IMR-90 (cell line): ENCODE data around the gene OGT. TPM values are rescaled to one million over a fixed set of nuclear protein-coding genes. Genes with fewer than 3 reads are reported as not detected.

Source experiments
- ATAC-seq: fragments of 200-7000 bp; cut with Tn5 transposase; 2 replicates; pipeline ENCODE4 v1.9.1; 2020; ENCODE audit warnings: low read depth, mild to moderate bottlenecking, moderate library complexity
- BruUV-seq: library from RNA; stranded (reverse); fragments of 400-500 nt; replicated peaks from 2 replicates; lab custom pipeline; 2021; lab: Mats Ljungman, UMichigan
- CTCF ChIA-PET: fragments of 300-600 bp; formaldehyde crosslinking; extraction: SDS; loops from one replicate; lab custom pipeline; 2021; ENCODE audit warnings: antibody characterized with exemption; lab: Yijun Ruan, JAX
- POLR2A ChIA-PET: fragments of 300-600 bp; sonication (Branson Sonifier 250); formaldehyde crosslinking; loops from one replicate; lab custom pipeline; 2022; ENCODE audit warnings: antibody characterized with exemption; ENCODE audit not compliant: unreplicated experiment; lab: Charles Lee
- DNase-seq: peaks from one replicate; pipeline ENCODE4 v3.0.0; 2013
- H2AFZ ChIP-seq: replicated peaks from 2 replicates; pipeline ENCODE3; 2013; ENCODE audit warnings: low read length, mild to moderate bottlenecking; ENCODE audit not compliant: poor library complexity
- H2AK5ac ChIP-seq: 2 replicates; pipeline ENCODE4 v1.6.1; 2013; ENCODE audit warnings: low read depth, low read length, inconsistent platforms
- H2AK9ac ChIP-seq: replicated peaks from 2 replicates; pipeline ENCODE3; 2013; ENCODE audit warnings: mild to moderate bottlenecking, low read depth, low read length, moderate library complexity; ENCODE audit not compliant: poor library complexity
- H2BK120ac ChIP-seq: 2 replicates; pipeline ENCODE4 v1.6.1; 2013; ENCODE audit warnings: low read depth, low read length, inconsistent platforms
- H2BK15ac ChIP-seq: 3 replicates; pipeline ENCODE4 v1.6.1; 2013; ENCODE audit warnings: low read depth, low read length, inconsistent platforms
- H2BK20ac ChIP-seq: 2 replicates; pipeline ENCODE4 v1.6.1; 2013; ENCODE audit warnings: low read depth, mild to moderate bottlenecking, inconsistent platforms, low read length, moderate library complexity
- H2BK5ac ChIP-seq: 2 replicates; pipeline ENCODE4 v1.6.1; 2013; ENCODE audit warnings: mild to moderate bottlenecking, low read depth, low read length, inconsistent platforms; ENCODE audit not compliant: poor library complexity, severe bottlenecking
- H3K14ac ChIP-seq: replicated peaks from 2 replicates; pipeline ENCODE4 v1.6.1; 2013; ENCODE audit warnings: low read depth, low read length, inconsistent platforms
- H3K18ac ChIP-seq: 2 replicates; pipeline ENCODE4 v1.6.1; 2013; ENCODE audit warnings: low read depth, low read length, control low read depth
- H3K23ac ChIP-seq: 2 replicates; pipeline ENCODE4 v1.6.1; 2013; ENCODE audit warnings: low read depth, low read length, inconsistent platforms
- H3K27ac ChIP-seq: 2 replicates; pipeline ENCODE4 v1.5.1; 2013; ENCODE audit warnings: mild to moderate bottlenecking, control low read depth, low read length; ENCODE audit not compliant: insufficient read depth
- H3K27me3 ChIP-seq: 2 replicates; pipeline ENCODE4 v1.6.1; 2013; ENCODE audit warnings: low read length; ENCODE audit not compliant: control insufficient read depth, insufficient read depth
- H3K36me3 ChIP-seq: 2 replicates; pipeline ENCODE4 v1.6.1; 2013; ENCODE audit warnings: low read length, mixed read lengths; ENCODE audit not compliant: control insufficient read depth, insufficient read depth
- H3K4ac ChIP-seq: 2 replicates; pipeline ENCODE4 v1.6.1; 2013; ENCODE audit warnings: low read depth, low read length, inconsistent platforms
- H3K4me1 ChIP-seq: 2 replicates; pipeline ENCODE4 v1.6.1; 2013; ENCODE audit warnings: low read length, mixed read lengths; ENCODE audit not compliant: control insufficient read depth, insufficient read depth
- H3K4me2 ChIP-seq: 2 replicates; pipeline ENCODE4 v1.6.1; 2013; ENCODE audit warnings: low read depth, mild to moderate bottlenecking, control low read depth, low read length, moderate library complexity
- H3K4me3 ChIP-seq: 2 replicates; pipeline ENCODE4 v1.5.1; 2013; ENCODE audit warnings: low read depth, mild to moderate bottlenecking, control low read depth, low read length, moderate library complexity; ENCODE audit not compliant: insufficient read depth
- H3K56ac ChIP-seq: 2 replicates; pipeline ENCODE4 v1.6.1; 2013; ENCODE audit warnings: low read length, inconsistent platforms; ENCODE audit not compliant: insufficient read depth; ENCODE audit errors: extremely low read depth
- H3K79me1 ChIP-seq, 2 experiments: 2 replicates each; pipeline ENCODE4 v1.6.1; 2013; ENCODE audit warnings: low read length in 2 of 2, inconsistent platforms in 1 of 2, low read depth in 1 of 2
- H3K9ac ChIP-seq: 2 replicates; pipeline ENCODE4 v1.6.1; 2013; ENCODE audit warnings: low read depth, low read length, control low read depth
- H3K9me1 ChIP-seq: 2 replicates; pipeline ENCODE4 v1.6.1; 2013; ENCODE audit warnings: low read length, inconsistent platforms; ENCODE audit not compliant: insufficient read depth
- H3K9me3 ChIP-seq: 2 replicates; pipeline ENCODE4 v1.6.1; 2013; ENCODE audit warnings: low read length; ENCODE audit not compliant: control insufficient read depth, insufficient read depth
- H4K20me1 ChIP-seq: 2 replicates; pipeline ENCODE4 v1.6.1; 2013; ENCODE audit warnings: low read length, inconsistent platforms; ENCODE audit not compliant: insufficient read depth
- H4K5ac ChIP-seq: 2 replicates; pipeline ENCODE4 v1.6.1; 2013; ENCODE audit warnings: mild to moderate bottlenecking, low read depth, low read length, control low read depth
- H4K8ac ChIP-seq, 2 experiments: 2 replicates each; pipeline ENCODE4 v1.6.1; 2013; ENCODE audit warnings: low read depth in 2 of 2, low read length in 2 of 2, control low read depth in 1 of 2, inconsistent platforms in 1 of 2
- H4K91ac ChIP-seq: 2 replicates; pipeline ENCODE4 v1.6.1; 2013; ENCODE audit warnings: low read depth, low read length, inconsistent platforms; ENCODE audit not compliant: insufficient read depth
- BHLHE40 ChIP-seq: fragments of 150-350 bp; IDR thresholded peaks from 2 replicates; pipeline ENCODE4 v1.6.1; 2016; ENCODE audit warnings: mild to moderate bottlenecking, low read depth, low read length
- CEBPB ChIP-seq: IDR thresholded peaks from 2 replicates; pipeline ENCODE4 v1.6.1; 2012; ENCODE audit warnings: low read depth, low read length, improper control_type of control experiment
- CHD1 ChIP-seq: IDR thresholded peaks from 2 replicates; pipeline ENCODE4 v1.6.1; 2012; ENCODE audit warnings: low read depth, low read length, improper control_type of control experiment
- ELK1 ChIP-seq: fragments of 150-350 bp; IDR thresholded peaks from 2 replicates; pipeline ENCODE4 v1.6.1; 2016; ENCODE audit warnings: low read depth, mild to moderate bottlenecking, low read length, moderate library complexity, borderline replicate concordance
- MAFK ChIP-seq: IDR thresholded peaks from 2 replicates; pipeline ENCODE4 v1.6.1; 2012; ENCODE audit warnings: low read depth, low read length, improper control_type of control experiment
- MAZ ChIP-seq: IDR thresholded peaks from 2 replicates; pipeline ENCODE4 v1.6.1; 2012; ENCODE audit warnings: low read depth, mild to moderate bottlenecking, low read length, improper control_type of control experiment, moderate library complexity, borderline replicate concordance
- MXI1 ChIP-seq: IDR thresholded peaks from 2 replicates; pipeline ENCODE4 v1.6.1; 2012; ENCODE audit warnings: low read depth, mild to moderate bottlenecking, low read length, moderate library complexity, borderline replicate concordance
- NFE2L2 ChIP-seq: fragments of 150-350 bp; IDR thresholded peaks from 2 replicates; pipeline ENCODE4 v1.6.1; 2016; ENCODE audit warnings: low read depth, mild to moderate bottlenecking, low read length
- POLR2A ChIP-seq: IDR thresholded peaks from 2 replicates; pipeline ENCODE4 v1.6.1; 2012; ENCODE audit warnings: mild to moderate bottlenecking, low read depth, low read length
- RAD21 ChIP-seq: IDR thresholded peaks from 2 replicates; pipeline ENCODE4 v1.6.1; 2012; ENCODE audit warnings: low read length, improper control_type of control experiment
- RCOR1 ChIP-seq: IDR thresholded peaks from 2 replicates; pipeline ENCODE4 v1.6.1; 2012; ENCODE audit warnings: mild to moderate bottlenecking, low read length, improper control_type of control experiment; ENCODE audit not compliant: insufficient replicate concordance
- RFX5 ChIP-seq: IDR thresholded peaks from 2 replicates; pipeline ENCODE4 v1.8.0; 2012; ENCODE audit warnings: low read depth, mild to moderate bottlenecking, low read length, moderate library complexity
- SMC3 ChIP-seq: fragments of 150-350 bp; IDR thresholded peaks from 2 replicates; pipeline ENCODE4 v1.6.1; 2016; ENCODE audit warnings: low read depth, mild to moderate bottlenecking, antibody characterized with exemption, low read length, moderate library complexity
- WGBS, 2 experiments: methylation state at CpG; one replicate each; pipeline versions ENCODE4 v1.1.5 to v1.1.7; 2013; ENCODE audit warnings: missing lambda C conversion rate in 2 of 2; ENCODE audit not compliant: insufficient read length in 1 of 2; ENCODE audit errors: extremely low coverage in 2 of 2; 5-methylcytosine and 5-hydroxymethylcytosine counted together
- dilution Hi-C: fragments of 300-500 bp; cut with HindIII; formaldehyde crosslinking; loops from one replicate; pipeline ENCODE4 v1.14.3; 2018; ENCODE audit warnings: low sequenced_read_pairs; ENCODE audit not compliant: unreplicated experiment
- in situ Hi-C: fragments of 300-500 bp; cut with MboI; formaldehyde crosslinking; loops from 3 replicates; pipeline ENCODE4 v1.14.3; 2019; ENCODE audit warnings: low sequenced_read_pairs, inconsistent platforms, mixed read lengths
- intact Hi-C: fragments of 100-400 bp; cut with micrococcal nuclease; formaldehyde crosslinking; loops from 2 replicates; pipeline ENCODE4 v1.10.0; 2022
- polyA plus RNA-seq, 3 experiments: library from polyadenylated mRNA; depleted of rRNA; stranded (reverse); fragments of >200 nt; gene quantifications; 2 replicates each; pipeline ENCODE4 v1.2.3, GENCODE V29; 2012; ENCODE audit warnings: low replicate concordance in 1 of 3
- total RNA-seq: library from RNA; depleted of rRNA; stranded (reverse); fragments of >200 nt; gene quantifications from 2 replicates; pipeline ENCODE4 v1.2.3, GENCODE V29; 2012

Gene OGT
- total and polyA plus RNA-seq, 2 of the 4 experiments (the other 2 are of a cell fraction) = 80.7 to 113 TPM

GRCh38 chrX:71617742-71618141 lies 84.8 kb downstream of the OGT start:
- Histone ChIP-seq H3K4me1 (no peaks in the 10 kb centered on the region; the same call in 1 of the 2 replicates), H3K36me3 (peaks cover under 1% of the 10 kb centered on the region; the same call in 1 of the 2 replicates), H3K23ac (no peak overlapping the region), H3K4me2 (no peak overlapping the region), H2AFZ (no peak overlapping the region), H3K18ac (no peak overlapping the region), H3K79me1 (no peaks in the 10 kb centered on the region), H4K5ac (no peak overlapping the region), H2BK15ac (no peak overlapping the region), H3K56ac (no peak overlapping the region), H3K9ac (no peak overlapping the region), H2AK5ac (no peak overlapping the region), H4K20me1 (no peaks in the 10 kb centered on the region), H3K27me3 (peaks cover 3% of the 10 kb centered on the region; the same call in 1 of the 2 replicates), H2BK20ac (no peak overlapping the region), H3K4me3 (no peak overlapping the region), H3K4ac (no peak overlapping the region), H2BK120ac (no peak overlapping the region), H3K9me1 (no peaks in the 10 kb centered on the region), H3K27ac (no peak overlapping the region), H2BK5ac (no peak overlapping the region), H4K91ac (no peak overlapping the region), H2AK9ac (no peak overlapping the region), H3K9me3 (no peaks in the 10 kb centered on the region; the same call in 1 of the 2 replicates), H3K14ac (no peak overlapping the region), H4K8ac (no peak overlapping the region)
- no peak for TF ChIP-seq POLR2A
- no peak for TF ChIP-seq MAFK
- TF ChIP-seq RCOR1 = no peak
- TF ChIP-seq MAZ = no peak
- TF ChIP-seq MXI1 = no peak
- no peak for TF ChIP-seq RAD21
- TF ChIP-seq NFE2L2 = no peak
- no peak for TF ChIP-seq RFX5
- no peak for TF ChIP-seq SMC3
- no peak for TF ChIP-seq ELK1
- no peak for TF ChIP-seq BHLHE40
- no peak for TF ChIP-seq CHD1
- TF ChIP-seq CEBPB = no peak
- ChIA-PET CTCF (no interaction called here), POLR2A (no interaction called here)
- no TSS peak for BruUV-seq
- 80% methylated on average over 1 of the region's 8 CpGs; no CpG with 5 or more reads in 1 of the 2 experiments for WGBS, 2 experiments
- no peak for ATAC-seq
- intact Hi-C loops (no loop called here), in situ Hi-C loops (no loop called here), dilution Hi-C loops (no loop called here)
- no peak for DNase-seq
